VCaP (cell line): ENCODE data around the gene RHOH.

Experiments used
- H3K27ac ChIP-seq: fragments of 450-650 bp; 2 replicates; pipeline ENCODE4 v1.5.1; 2017
- CTCF ChIP-seq: fragments of 450-650 bp; conservative IDR thresholded peaks from 2 replicates; pipeline ENCODE4 v1.5.1; 2017; ENCODE audit warnings: mild to moderate bottlenecking, moderate library complexity

RHOH gene

GRCh38 chr4:40194602-40195161 lies 2.1 kb upstream of the RHOH start:
- peak overlapping the region; percentile 98 for H3K27ac ChIP-seq
- TF ChIP-seq CTCF: no peak

DNA sequence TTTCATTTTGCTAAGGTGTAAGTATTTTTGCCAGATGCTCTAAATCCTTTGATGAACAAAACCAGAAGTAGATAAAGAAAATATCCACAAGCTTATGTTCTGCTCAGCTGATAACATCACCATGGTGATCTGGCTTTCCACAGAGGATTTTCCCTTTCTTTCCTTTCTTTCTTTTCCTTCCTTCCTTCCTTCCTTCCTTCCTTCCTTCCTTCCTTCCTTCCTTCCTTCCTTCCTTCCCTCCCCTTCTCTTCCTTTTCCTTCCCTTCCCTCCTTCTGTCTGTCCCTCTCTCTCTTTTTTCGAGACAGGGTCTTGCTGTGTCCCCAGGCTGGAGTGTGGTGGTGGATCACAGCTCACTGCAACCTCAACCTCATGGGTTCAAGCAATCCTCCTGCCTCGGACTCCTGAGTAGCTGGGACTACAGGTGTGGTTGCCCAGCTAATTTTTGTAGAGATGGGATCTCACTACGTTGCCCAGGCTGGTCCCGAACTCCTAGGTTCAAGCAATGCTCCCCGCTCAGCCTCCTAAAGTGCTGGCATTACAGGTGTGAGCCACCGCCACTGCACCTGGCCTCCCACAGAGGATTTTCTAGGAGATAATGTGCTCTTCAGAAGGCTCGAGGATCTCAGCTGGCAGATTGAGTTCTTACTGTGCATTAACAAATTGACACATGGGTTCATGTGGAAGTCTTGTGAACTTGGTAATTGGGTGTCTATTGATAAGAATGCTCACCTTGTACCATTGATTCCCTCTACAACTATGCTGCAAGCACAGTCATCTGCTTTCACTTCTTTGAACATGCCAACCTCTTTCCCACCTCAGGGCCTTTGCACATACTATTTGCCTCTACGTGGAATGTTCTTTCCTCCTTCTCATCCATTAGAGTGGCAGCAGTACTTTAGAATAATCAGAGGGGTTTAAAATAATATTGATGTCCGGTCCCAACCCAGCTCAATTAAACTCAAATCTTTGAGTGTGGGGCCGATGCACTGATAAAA lies 1.4 kb upstream of the RHOH start:
- H3K27ac ChIP-seq: peak overlapping the region; percentile 98; the same call in 1 of the 2 replicates
- TF ChIP-seq CTCF: no peak

DNA sequence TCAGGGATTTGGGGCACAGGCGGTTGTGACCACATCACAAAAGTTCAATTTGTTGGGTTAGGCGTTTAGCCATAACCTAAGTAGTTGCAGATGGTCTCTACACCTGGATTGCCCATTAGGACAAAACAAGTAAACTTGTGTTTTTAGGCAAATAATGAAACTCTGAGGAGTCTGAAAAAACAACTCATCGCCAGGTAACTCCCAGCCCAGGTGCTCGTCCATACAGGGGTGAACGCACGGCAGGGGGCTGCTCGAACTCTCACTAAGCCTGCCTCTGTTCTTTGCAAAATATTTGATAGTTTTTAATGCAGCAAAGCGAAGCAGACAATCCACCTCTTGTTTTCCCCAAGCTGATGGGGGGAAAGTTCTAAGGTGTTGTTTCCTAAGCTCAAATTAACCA lies 559 bp upstream of the RHOH start:
- H3K27ac ChIP-seq: no peak overlapping the region
- no peak for TF ChIP-seq CTCF

DNA sequence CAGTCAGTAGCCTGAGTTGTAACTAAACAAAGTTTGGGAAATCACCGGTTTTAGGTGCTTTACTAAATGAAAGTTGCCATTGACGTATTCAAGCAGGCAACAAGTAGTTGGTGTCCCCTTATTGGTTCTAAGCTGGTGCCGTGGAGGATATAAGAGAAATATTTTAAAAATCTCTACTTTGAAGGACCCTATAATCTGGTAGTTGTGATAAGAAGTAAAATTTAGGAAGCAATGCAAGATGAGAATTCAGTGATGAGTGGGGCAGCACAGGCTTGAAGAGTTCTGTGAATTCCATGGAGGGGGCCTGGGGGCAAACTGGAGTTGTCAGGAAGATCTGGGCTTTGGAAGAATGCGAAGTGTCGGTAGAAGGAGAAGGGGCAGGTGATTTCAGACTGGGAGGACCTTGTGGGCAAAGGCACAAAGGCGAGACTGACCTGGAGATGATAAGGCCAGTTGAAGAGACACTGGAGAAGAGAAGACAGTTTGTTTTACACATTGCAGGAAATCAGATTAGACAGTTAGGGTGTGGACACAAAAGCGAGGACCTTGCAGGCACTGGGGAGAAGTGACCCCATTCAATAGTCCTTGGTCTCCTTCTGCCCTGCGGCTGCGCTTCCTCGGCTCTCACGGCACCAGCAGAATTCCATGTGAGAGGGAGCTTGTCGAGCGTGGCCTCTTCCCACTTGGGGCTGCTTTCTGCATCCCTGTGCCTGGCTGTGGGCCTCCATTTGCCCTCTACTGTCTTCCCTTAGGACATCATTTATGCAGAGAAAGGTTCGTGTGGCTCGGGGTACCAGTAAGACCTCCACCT lies 1.3 kb downstream of the RHOH start:
- no peak for TF ChIP-seq CTCF
- H3K27ac ChIP-seq: no peak overlapping the region

DNA sequence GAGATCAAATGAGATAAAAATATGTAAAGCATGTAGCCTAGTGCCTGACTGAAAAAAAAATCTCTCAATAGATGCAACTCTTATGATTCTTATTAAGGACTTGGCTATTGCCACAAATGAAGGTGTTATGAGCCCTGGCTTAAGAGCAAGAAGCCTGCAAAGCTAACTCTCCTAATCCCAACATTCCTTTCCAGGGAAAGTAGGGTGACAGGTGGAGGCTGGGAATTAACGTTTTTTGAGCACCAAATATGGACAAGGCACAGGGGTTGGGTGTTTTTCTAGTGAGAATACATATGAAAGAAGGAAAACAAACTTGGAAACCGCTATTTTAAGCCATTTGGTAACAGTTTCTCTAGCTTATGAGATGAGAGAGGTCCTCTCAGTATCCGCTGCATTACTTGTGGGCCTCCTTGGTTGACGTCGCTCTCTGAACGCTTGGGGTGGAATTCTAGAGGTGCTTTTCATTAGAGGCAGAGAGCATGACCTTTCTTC lies 2.4 kb downstream of the RHOH start:
- no peak for TF ChIP-seq CTCF
- H3K27ac ChIP-seq: no peak overlapping the region

DNA sequence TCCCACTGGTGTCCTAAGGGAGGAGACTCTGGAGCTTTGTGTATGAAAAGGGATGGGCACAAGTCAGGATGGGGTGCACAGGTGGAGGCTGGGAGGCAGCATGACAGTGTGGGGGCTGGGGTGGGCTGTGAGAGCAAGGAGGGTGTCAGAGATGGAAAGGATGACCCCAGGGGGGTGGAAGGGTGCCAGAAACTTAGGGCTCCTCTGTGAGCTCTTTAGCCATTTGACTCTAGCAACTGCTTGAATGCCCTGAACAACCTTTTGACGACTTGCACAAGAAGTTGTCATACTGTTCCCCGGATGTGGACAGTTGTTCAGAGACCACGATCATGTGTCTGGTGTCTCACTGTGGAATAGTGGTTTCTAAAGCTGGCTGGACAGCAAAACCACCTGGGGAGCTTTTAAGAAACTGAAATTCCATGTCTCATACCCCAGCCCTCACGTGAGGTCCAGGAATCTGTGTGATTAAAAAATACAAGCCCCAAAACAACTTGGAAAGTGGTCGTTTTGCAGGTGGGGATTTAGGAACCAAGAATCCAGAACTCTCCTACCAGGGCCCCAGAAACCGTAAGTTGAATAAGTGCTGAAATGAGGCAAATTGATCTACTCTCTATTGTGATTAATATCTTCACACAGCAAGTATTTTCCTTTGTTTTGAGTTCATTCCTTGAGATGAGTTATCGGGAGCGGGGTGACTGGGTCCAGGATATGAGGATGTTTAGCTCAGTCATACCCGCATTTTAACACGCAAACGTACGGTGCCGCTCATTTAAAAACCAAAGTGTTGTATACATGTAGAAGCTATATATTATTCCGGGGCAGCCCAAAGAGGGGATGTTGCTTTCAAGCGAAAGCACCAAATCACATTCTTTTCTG lies 3.4 kb downstream of the RHOH start:
- H3K27ac ChIP-seq: no peak overlapping the region
- TF ChIP-seq CTCF: no peak
